Activated CD8-positive, alpha-beta memory T cell treated with anti-CD3 and anti-CD28 coated beads, Interleukin-2, amount 50 U/mL, for 4 hours (primary cell): Measurements from ENCODE around the gene CNTRL.
"Not testable (repeated sequence)": the region's sequence is repeated elsewhere in the genome, so short reads cannot be mapped to it uniquely, and the experiment has no call there.

Experiments
- DNase-seq: peaks from one replicate; pipeline ENCODE4 v3.0.0-alpha.2; 2020

Gene CNTRL

GRCh38 chr9:121133104-121133816 is 58.5 kb downstream of the CNTRL start:
- DNase-seq, result peak; percentile 67

- no peak for DNase-seq
Measured at GRCh38 chr9:121135642-121136041, 60.9 kb downstream of the CNTRL start.

- no peak for DNase-seq
Measured at GRCh38 chr9:121138561-121138960, 63.8 kb downstream of the CNTRL start.

- DNase-seq, result no peak
Measured at GRCh38 chr9:121138973-121139372, 64.2 kb downstream of the CNTRL start.

GRCh38 chr9:121140162-121140561 is 65.4 kb downstream of the CNTRL start:
- DNase-seq, result no peak

- no peak for DNase-seq
Measured at GRCh38 chr9:121141306-121141705, 66.6 kb downstream of the CNTRL start.

- no peak for DNase-seq
Measured at GRCh38 chr9:121141706-121142105, 67.0 kb downstream of the CNTRL start.

GRCh38 chr9:121143771-121144170 is 69.0 kb downstream of the CNTRL start:
- DNase-seq, result no peak

GRCh38 chr9:121144482-121144881 is 69.7 kb downstream of the CNTRL start:
- no peak for DNase-seq

GRCh38 chr9:121150188-121150587 is 75.4 kb downstream of the CNTRL start:
- no peak for DNase-seq

- DNase-seq, result no peak
Measured at GRCh38 chr9:121153642-121154041, 78.9 kb downstream of the CNTRL start.

GRCh38 chr9:121154782-121155181 is 80.0 kb downstream of the CNTRL start:
- no peak for DNase-seq

GRCh38 chr9:121156263-121156731 is 81.5 kb downstream of the CNTRL start:
- no peak for DNase-seq

GRCh38 chr9:121157939-121158338 is 83.2 kb downstream of the CNTRL start:
- no peak for DNase-seq

GRCh38 chr9:121160025-121160424 is 85.3 kb downstream of the CNTRL start:
- DNase-seq, result no peak

- no peak for DNase-seq
Measured at GRCh38 chr9:121168052-121168451, 93.3 kb downstream of the CNTRL start.

GRCh38 chr9:121169094-121169601 is 94.4 kb downstream of the CNTRL start:
- no peak for DNase-seq

- DNase-seq, result no peak
Measured at GRCh38 chr9:121171236-121171635, 96.5 kb downstream of the CNTRL start.

- DNase-seq, result no peak
Measured at GRCh38 chr9:121172726-121173487, 98.2 kb downstream of the CNTRL start.

GRCh38 chr9:121173501-121173900 is 98.7 kb downstream of the CNTRL start:
- DNase-seq, result no peak

- DNase-seq, result no peak
Measured at GRCh38 chr9:121178676-121179372, 104.1 kb downstream of the CNTRL start.

- DNase-seq, result not testable (repeated sequence)
Measured at GRCh38 chr9:121179373-121179721, 104.6 kb downstream of the CNTRL start.

- DNase-seq, result no peak
Measured at GRCh38 chr9:121179930-121180681, 105.4 kb downstream of the CNTRL start.
